ES-I3 (cell line): ENCODE measurements around the gene ANKRD6.

Source experiments
- H3K36me3 ChIP-seq: 2 replicates; pipeline ENCODE4 v1.6.1; 2013; ENCODE audit warnings: mild to moderate bottlenecking, low read length, control low read depth, moderate library complexity; ENCODE audit not compliant: insufficient read depth
- H3K4me1 ChIP-seq: 2 replicates; pipeline ENCODE4 v1.6.1; 2013; ENCODE audit warnings: mild to moderate bottlenecking, control low read depth, low read length; ENCODE audit not compliant: insufficient read depth
- H3K9ac ChIP-seq: 2 replicates; pipeline ENCODE4 v1.6.1; 2013; ENCODE audit warnings: low read depth, mild to moderate bottlenecking, low read length, moderate library complexity
- H3K9me3 ChIP-seq: 2 replicates; pipeline ENCODE4 v1.6.1; 2013; ENCODE audit warnings: mild to moderate bottlenecking, low read length, moderate library complexity; ENCODE audit not compliant: control insufficient read depth, insufficient read depth

ANKRD6 gene

DNA sequence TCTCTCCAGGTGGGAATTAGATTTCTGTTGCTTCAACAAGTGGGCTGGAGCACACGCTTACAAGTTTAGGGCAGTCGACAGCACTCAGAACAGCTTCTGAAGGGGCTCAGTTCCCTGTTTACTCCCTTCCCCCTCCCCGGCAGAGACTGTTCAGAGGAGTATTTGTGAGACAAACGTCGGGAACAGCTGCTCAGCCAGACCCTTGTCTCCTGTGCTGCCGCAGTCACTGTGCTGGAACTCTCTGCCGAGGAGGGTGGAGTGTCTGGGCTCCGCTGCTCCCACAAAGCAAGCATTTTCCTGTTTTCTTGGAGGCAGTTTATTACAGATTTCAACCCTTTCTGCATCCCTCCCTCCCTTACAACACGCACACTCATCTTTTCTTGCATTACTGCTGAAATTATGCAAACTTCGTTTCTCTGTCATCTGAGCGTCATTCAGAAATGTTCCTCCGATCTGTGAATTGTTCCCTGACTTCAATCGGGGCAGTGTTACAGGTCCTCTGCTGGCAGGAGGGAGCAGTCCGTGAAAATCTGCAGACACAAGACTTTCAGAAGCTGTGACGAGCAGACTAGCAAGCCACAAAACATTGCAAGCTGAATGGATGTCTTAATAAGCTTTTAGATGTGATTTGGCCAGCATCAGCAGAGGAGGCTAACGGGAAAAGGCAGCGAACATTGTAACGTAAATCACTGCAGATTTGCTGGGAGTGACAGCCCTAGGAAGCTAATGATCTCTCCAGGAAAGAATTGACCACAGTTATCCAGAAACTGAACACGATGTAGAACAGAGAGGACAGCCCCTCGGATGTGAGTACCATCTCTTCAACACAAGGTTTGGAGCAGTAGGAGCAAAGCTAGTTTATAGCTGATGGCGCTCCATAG, 129.4 kb downstream of the ANKRD6 start:
- Histone ChIP-seq H3K36me3 (no peaks in the 10 kb centered on the region), H3K4me1 (0 out of 2 replicates have a peak, but pooled peaks cover 14% of the 10 kb centered on the region), H3K9me3 (peaks cover 6% of the 10 kb centered on the region; the same call in 1 of the 2 replicates), H3K9ac (no peak overlapping the region)

DNA sequence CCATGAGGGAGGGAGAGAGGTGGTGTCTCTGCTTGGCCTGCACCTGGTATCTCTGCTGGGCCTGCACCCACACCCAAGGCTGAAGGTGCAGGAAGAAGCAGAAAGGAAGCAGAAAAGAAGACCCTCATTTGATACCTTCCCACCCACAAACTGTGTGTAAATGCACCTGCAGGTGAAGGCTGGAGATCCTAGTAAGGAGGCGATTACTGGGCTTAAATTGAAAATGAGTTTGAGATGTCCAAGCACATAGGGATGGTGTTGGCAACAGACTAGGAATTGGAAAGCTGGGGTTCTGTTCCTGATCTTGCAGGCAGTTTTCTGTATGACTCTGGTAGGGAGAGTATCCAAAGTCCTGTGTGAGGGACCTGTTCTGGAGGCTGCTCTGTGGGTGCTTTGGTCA, 130.9 kb downstream of the ANKRD6 start:
- no peak overlapping the region for H3K9ac ChIP-seq
- no peaks in the 10 kb centered on the region for H3K36me3 ChIP-seq
- 0 out of 2 replicates have a peak, but pooled peaks cover 14% of the 10 kb centered on the region for H3K4me1 ChIP-seq
- no peaks in the 10 kb centered on the region for H3K9me3 ChIP-seq

DNA sequence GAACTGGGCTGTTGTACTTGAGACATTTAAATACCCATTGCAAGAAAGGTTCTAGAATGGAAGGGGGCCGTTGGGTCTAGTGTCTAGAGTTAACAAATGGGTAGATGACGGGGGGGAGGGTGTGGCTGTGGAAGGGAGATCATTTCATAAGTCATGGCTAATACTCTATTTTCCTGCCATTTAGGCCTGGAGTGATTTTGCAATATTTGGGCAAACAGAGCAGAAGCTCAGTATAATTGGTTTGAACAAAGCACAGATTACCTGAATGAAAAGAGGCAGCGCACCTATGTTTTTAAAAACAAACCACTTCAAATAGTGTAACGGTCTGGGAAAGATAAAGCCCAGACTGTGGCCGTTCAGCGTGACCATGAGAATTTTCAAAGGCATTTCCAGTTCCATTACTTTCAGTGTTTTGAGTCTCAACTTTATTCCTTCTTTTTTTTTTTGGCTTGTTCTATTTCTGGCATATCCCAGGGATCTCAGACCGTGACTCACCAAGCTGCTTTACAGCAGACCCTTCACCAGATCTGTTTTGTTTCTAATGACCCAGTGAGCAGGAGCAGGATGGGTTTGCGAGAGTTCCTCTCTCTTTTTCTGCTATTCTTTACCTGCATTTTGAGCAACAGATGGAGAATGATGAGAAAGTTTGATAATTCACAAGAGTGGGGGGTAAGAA, 131.9 kb downstream of the ANKRD6 start:
- H3K9ac ChIP-seq, result no peak overlapping the region
- no peaks in the 10 kb centered on the region for H3K9me3 ChIP-seq
- H3K36me3 ChIP-seq, result no peaks in the 10 kb centered on the region
- H3K4me1 ChIP-seq, result 0 out of 2 replicates have a peak, but pooled peaks cover 14% of the 10 kb centered on the region

DNA sequence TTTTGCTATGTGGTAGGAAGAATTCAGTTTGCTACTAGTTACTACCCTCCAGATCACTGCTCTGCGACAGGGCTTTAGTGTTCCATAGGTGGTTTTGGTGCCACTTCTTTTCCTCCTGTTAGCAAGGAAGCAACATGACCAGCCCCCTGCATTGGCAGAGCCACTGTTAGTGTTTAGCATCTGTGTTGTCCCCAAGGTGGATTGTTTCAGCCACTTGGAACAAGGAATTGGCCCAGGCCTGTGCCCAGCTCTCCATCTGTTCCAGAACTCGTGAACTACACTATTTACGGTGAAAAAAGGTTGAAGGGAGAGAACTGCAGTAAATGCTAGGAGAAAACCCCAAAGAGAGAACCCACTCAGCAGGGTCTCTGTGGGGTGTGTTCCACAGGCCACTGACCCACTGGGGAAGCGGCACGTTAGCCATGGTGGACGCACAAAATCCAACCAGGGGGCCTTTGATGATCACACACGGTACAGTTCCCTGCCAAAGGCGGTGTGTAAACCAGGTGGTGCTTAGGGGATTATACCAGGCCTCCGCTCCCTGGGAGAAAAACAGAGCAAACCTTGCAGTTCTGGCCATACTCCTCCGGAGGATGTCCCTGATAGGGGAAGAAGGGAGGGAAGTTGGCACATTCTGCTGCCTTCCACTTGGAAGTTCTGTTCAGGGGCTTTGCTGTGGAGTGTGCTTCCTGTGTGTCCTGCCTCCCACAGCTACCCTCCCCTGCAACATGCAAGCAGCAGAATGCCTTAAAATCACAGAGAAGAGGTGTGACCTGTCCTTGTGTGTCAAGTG, 133.3 kb downstream of the ANKRD6 start:
- no peaks in the 10 kb centered on the region for H3K36me3 ChIP-seq
- no peak overlapping the region for H3K9ac ChIP-seq
- H3K9me3 ChIP-seq, result no peaks in the 10 kb centered on the region
- H3K4me1 ChIP-seq, result 0 out of 2 replicates have a peak, but pooled peaks cover 13% of the 10 kb centered on the region

DNA sequence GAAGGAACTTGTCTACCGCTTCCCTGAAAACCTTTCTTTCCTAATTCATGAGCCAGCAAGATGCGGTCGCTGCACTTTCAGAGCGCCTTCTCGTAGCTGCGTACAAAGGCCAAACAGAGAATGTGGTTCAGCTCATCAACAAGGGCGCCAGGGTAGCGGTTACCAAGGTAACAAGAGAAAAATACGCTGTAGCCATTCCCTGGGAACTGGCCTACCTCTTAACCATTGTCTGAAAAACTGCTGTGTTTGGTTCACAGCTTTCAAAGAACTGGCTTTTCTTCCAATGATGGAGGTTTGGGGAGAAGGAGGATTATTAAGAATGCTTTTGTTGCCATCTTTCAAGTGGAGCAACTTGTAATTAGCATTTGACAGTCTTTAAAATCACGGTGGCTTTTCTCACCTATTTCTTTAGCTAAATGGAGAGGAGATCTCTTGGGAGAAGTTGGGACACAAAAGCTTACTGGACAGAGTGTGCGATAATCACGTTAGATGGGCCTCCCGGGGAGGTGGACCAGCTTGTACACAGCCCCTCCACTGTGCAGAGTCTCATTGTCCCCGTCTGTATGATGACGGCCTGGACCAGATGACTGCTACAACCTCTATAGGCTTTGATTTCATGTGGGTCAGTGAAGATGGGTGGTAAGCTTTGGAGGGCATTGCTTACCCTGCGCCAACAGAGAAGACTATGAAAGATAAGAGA, 134.1 kb downstream of the ANKRD6 start:
- Histone ChIP-seq H3K4me1 (0 out of 2 replicates have a peak, but pooled peaks cover 5% of the 10 kb centered on the region), H3K36me3 (no peaks in the 10 kb centered on the region), H3K9me3 (no peaks in the 10 kb centered on the region), H3K9ac (no peak overlapping the region)

DNA sequence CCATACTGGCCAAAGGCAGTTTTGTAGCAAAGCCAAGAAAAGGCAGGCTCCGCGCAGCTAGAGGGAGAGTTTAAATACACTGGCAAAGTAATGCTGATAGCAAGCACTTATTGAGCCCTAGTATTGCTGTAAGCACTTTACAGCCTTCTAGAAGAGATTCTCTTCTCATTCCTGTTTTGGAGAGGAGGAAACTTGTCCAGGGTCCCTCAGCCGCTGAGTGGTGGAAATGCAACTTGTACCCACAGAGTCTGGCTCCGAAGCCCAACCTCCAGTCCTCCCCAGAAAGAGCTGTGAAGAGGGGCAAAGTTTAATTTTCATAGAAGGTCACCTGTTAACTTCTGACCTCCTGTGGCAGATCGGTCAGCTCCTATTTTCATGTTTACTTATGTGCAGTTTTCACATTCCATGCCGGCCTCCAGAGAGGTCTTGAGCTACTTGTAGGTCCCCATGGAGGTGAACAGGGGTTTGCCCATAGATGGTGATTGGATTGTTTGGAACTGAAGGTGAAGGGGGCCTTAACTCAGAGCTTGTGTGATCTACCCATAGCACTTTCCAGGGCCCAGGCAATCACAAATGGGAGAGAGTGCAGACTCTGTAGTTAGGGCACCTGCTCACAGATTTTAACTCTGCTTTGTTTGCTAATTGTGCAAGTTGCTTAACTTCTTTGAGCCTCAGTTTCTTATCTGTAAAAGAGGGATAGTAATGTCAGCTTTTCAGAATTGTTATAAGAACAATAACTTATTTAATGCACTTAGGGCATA, 134.9 kb downstream of the ANKRD6 start:
- no peaks in the 10 kb centered on the region for H3K4me1 ChIP-seq
- H3K36me3 ChIP-seq, result no peaks in the 10 kb centered on the region
- H3K9ac ChIP-seq, result no peak overlapping the region
- no peaks in the 10 kb centered on the region for H3K9me3 ChIP-seq

- no peaks in the 10 kb centered on the region for H3K9me3 ChIP-seq
- no peaks in the 10 kb centered on the region for H3K36me3 ChIP-seq
- no peaks in the 10 kb centered on the region for H3K4me1 ChIP-seq
- no peak overlapping the region for H3K9ac ChIP-seq
Measured at GRCh38 chr6:89574910-89575561, 142.1 kb downstream of the ANKRD6 start.

DNA sequence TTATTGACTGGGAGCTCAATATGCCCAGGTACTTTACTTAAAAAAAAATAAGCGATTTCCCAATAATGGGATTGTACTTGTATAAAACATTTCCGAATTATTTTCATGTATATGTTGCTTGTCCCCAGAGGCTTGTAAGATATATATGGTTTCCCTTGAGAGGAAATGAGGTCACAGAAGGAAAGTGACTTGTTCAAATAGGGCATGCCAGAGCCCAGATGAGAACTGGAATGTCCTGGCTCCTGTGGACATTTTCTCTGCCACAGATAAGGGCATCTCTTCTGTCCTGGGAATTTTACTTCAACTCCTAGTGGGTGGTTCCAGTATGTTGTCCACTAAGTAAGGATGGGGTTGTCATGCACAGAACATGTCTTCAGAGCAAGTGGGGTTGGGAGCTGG, 142.6 kb downstream of the ANKRD6 start:
- Histone ChIP-seq H3K9me3 (no peaks in the 10 kb centered on the region), H3K9ac (no peak overlapping the region), H3K36me3 (no peaks in the 10 kb centered on the region), H3K4me1 (no peaks in the 10 kb centered on the region)

- Histone ChIP-seq H3K36me3 (no peaks in the 10 kb centered on the region), H3K9ac (no peak overlapping the region), H3K4me1 (no peaks in the 10 kb centered on the region), H3K9me3 (no peaks in the 10 kb centered on the region)
Measured at GRCh38 chr6:89580997-89581666, 148.2 kb downstream of the ANKRD6 start.

- H3K4me1 ChIP-seq, result no peaks in the 10 kb centered on the region
Measured at GRCh38 chr6:89581689-89582088, 148.7 kb downstream of the ANKRD6 start.

DNA sequence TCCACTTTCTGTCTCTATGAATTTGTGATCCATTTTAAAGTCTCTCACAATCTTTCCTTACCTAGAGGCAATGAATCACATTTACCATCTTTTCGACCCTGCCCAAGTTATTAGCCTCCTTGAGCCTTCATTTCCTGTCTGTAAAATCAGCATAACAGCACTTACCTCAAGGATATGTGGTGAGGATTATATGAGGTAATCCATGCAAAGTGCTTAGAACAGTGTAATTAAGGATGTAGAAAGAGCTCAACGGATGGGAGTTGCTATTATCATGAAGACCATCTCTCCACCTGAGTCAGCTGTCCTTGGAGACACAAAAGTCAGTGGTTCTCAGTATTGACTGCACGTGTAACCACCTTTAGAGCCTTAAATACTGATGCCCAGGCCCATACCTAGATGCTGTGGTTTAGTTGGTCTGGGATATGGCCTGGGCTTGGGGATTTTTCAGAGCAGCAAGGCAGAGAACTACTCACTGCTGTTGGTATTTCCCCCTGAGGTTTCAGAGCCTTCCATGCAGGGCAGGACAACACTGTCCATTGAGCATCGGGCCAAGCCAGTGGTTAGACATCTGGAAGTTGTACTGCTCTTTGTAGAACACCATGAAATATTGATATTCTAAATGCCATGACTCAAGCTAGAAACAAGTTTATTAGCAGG, 149.8 kb downstream of the ANKRD6 start:
- Histone ChIP-seq H3K4me1 (no peaks in the 10 kb centered on the region), H3K9ac (no peak overlapping the region), H3K36me3 (no peaks in the 10 kb centered on the region), H3K9me3 (no peaks in the 10 kb centered on the region)

More at GRCh38 chr6:89581689-89582088, 148.7 kb downstream of the ANKRD6 start:
- Histone ChIP-seq H3K9ac (no peak overlapping the region), H3K9me3 (no peaks in the 10 kb centered on the region), H3K36me3 (no peaks in the 10 kb centered on the region)

- Histone ChIP-seq H3K4me1 (no peaks in the 10 kb centered on the region), H3K9ac (no peak overlapping the region), H3K36me3 (no peaks in the 10 kb centered on the region), H3K9me3 (no peaks in the 10 kb centered on the region)
Measured at GRCh38 chr6:89583559-89583958, 150.6 kb downstream of the ANKRD6 start.
